ENCODE results near the gene SLC51B. TPM values are rescaled to one million over a fixed set of nuclear protein-coding genes. Genes with fewer than 3 reads are reported as not detected.

The SLC51B gene
- total RNA-seq, 2 donors from 2014 or later: not detected

- H3K4me3 Mint-ChIP-seq: peak overlapping the region; percentile 66
- peaks cover 8% of the 10 kb centered on the region for H3K4me1 Mint-ChIP-seq
Measured at GRCh38 chr15:65050270-65050669, 5.1 kb downstream of the SLC51B start.

DNA sequence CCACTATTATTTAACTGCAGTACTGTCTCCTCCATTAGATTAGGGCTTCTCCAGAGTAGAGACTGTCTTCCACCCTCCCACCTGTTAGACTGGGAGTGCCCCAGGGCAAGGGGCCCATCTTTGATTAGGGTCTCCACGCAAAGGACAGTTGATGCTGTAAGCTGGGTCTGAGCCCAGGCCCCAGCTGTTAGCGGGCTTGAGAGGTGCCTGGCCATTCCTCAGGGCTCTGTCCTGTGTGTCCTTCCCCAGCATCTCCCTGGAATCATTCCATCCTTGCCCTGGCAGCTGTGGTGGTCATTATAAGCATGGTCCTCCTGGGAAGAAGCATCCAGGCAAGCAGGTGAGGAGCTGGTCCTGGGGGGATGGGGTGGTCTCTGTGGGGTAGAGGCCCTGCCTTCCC is 6.1 kb downstream of the SLC51B start:
- H3K4me1 Mint-ChIP-seq: peaks cover 8% of the 10 kb centered on the region
- DNase-seq (no peak), ATAC-seq (no peak)
- no peak overlapping the region for H3K27ac Mint-ChIP-seq
- H3K27me3 Mint-ChIP-seq: peaks cover 22% of the 10 kb centered on the region
- H3K9me3 ChIP-seq (ENCODE audit: control insufficient read depth, low read length, poor library complexity, severe bottlenecking): no peaks in the 10 kb centered on the region
- H3K36me3 Mint-ChIP-seq (ENCODE audit: low read depth): peaks cover 2% of the 10 kb centered on the region
- H3K4me3 Mint-ChIP-seq: no peak overlapping the region

More at GRCh38 chr15:65050270-65050669, 5.1 kb downstream of the SLC51B start:
- Mint-ChIP-seq H3K27ac (peak overlapping the region; percentile 77), H3K27me3 (peaks cover 17% of the 10 kb centered on the region), H3K36me3 (ENCODE audit: low read depth) (no peaks in the 10 kb centered on the region)
- DNase-seq (no peak), ATAC-seq (no peak)
- H3K9me3 ChIP-seq (ENCODE audit: control insufficient read depth, low read length, poor library complexity, severe bottlenecking): no peaks in the 10 kb centered on the region

DNA sequence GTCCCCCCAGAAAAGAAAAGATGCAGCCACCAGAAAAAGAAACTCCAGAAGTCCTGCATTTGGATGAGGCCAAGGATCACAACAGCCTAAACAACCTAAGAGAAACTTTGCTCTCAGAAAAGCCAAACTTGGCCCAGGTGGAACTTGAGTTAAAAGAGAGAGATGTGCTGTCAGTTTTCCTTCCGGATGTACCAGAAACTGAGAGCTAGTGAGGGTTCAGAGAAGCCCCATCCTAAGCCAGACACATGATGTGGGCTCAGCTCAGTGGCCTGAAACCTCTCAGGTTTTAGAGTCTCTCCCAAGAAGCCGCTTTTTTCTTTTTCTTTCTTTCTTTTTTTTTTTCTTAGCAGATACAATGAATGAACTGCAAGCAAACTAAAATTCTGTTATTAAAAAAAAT is 7.8 kb downstream of the SLC51B start:
- ATAC-seq (no peak), DNase-seq (no peak)

GRCh38 chr15:65054333-65055200 is 9.4 kb downstream of the SLC51B start:
- peaks cover 2% of the 10 kb centered on the region for H3K36me3 Mint-ChIP-seq (ENCODE audit: low read depth)
- H3K4me3 Mint-ChIP-seq: no peak overlapping the region
- peak; percentile 26 for ATAC-seq
- H3K27me3 Mint-ChIP-seq: peaks cover 16% of the 10 kb centered on the region
- DNase-seq: peak in 1 of 3 donors; percentile 37
- no peak overlapping the region for H3K27ac Mint-ChIP-seq
- peaks cover 4% of the 10 kb centered on the region for H3K4me1 Mint-ChIP-seq
- no peaks in the 10 kb centered on the region for H3K9me3 ChIP-seq (ENCODE audit: control insufficient read depth, low read length, poor library complexity, severe bottlenecking)

More for the DNA sequence above, 7.8 kb downstream of the SLC51B start:
- peaks cover 2% of the 10 kb centered on the region for H3K36me3 Mint-ChIP-seq (ENCODE audit: low read depth)
- no peaks in the 10 kb centered on the region for H3K9me3 ChIP-seq (ENCODE audit: control insufficient read depth, low read length, poor library complexity, severe bottlenecking)
- H3K27ac Mint-ChIP-seq: no peak overlapping the region
- peaks cover 8% of the 10 kb centered on the region for H3K4me1 Mint-ChIP-seq
- H3K4me3 Mint-ChIP-seq: no peak overlapping the region
- peaks cover 18% of the 10 kb centered on the region for H3K27me3 Mint-ChIP-seq

DNA sequence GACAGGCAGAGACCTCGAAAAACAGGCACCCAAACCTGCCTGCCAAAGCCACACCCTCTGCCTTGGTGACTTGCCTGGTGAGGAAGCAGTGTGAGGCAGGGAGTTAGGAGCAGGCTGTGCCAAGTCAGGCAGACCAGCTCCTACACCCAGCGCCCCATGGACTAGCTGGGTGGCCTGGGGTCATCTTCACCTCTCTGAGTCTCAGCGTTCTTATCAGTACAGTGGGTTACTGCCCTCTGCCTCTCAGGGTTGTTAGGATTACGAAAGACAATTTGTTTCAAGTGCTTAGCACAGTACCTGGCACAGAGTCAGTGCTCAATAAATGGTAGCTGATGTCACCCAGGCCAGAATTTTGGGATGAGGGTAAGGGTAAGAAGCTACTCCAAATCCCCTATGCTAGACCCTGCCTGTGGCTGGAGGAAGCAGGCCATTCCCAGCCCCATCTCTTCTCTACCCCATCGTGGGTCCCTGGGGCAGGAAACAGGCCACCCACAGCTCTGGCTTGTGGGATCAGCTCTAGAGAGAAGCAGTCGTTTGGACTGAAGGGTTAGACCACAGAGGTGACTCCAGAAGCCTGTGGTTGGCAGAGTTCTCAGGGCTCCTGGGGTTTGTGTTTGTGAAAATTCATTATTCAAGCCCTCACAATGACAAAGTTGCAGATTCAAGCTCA is 10.1 kb downstream of the SLC51B start:
- Mint-ChIP-seq H3K27ac (no peak overlapping the region), H3K27me3 (peaks cover 13% of the 10 kb centered on the region), H3K36me3 (ENCODE audit: low read depth) (peaks cover 2% of the 10 kb centered on the region), H3K4me1 (peaks cover under 1% of the 10 kb centered on the region), H3K4me3 (no peak overlapping the region)
- no peak for ATAC-seq
- DNase-seq: no peak
- H3K9me3 ChIP-seq (ENCODE audit: control insufficient read depth, low read length, poor library complexity, severe bottlenecking): peaks cover 2% of the 10 kb centered on the region

GRCh38 chr15:65056106-65056505 is 10.9 kb downstream of the SLC51B start:
- ATAC-seq: no peak
- peaks cover 4% of the 10 kb centered on the region for H3K9me3 ChIP-seq (ENCODE audit: control insufficient read depth, low read length, poor library complexity, severe bottlenecking)
- H3K27ac Mint-ChIP-seq: no peak overlapping the region
- H3K4me1 Mint-ChIP-seq: no peaks in the 10 kb centered on the region
- no peak for DNase-seq
- no peak overlapping the region for H3K4me3 Mint-ChIP-seq
- peaks cover 18% of the 10 kb centered on the region for H3K27me3 Mint-ChIP-seq
- peaks cover 2% of the 10 kb centered on the region for H3K36me3 Mint-ChIP-seq (ENCODE audit: low read depth)

- H3K27me3 Mint-ChIP-seq: peaks cover 19% of the 10 kb centered on the region
- no peak overlapping the region for H3K4me3 Mint-ChIP-seq
- no peaks in the 10 kb centered on the region for H3K4me1 Mint-ChIP-seq
- no peak for ATAC-seq
- peaks cover 2% of the 10 kb centered on the region for H3K36me3 Mint-ChIP-seq (ENCODE audit: low read depth)
- peaks cover 4% of the 10 kb centered on the region for H3K9me3 ChIP-seq (ENCODE audit: control insufficient read depth, low read length, poor library complexity, severe bottlenecking)
- no peak overlapping the region for H3K27ac Mint-ChIP-seq
- no peak for DNase-seq
Measured at GRCh38 chr15:65056868-65057548, 11.8 kb downstream of the SLC51B start.

DNA sequence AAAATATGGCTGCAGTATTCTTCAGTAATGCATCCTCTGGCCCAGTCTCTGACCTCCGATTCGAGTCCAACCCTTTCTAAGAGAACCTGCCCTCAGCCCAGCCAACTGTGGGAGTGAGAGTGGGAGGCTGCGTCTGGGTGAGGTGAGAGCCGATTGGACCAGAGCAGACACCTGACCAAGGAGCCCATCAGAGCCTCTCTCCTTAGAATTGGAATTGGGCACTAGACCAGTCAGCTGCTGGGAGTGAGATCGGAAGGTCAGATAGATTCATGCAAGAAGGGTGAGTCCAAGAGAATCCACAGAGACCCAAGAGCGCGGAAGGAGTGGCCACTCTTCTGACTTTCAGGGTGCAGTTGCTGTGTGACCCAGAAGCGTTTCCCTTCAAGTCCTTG is 12.4 kb downstream of the SLC51B start:
- DNase-seq: no peak
- peaks cover 4% of the 10 kb centered on the region for H3K9me3 ChIP-seq (ENCODE audit: control insufficient read depth, low read length, poor library complexity, severe bottlenecking)
- Mint-ChIP-seq H3K27ac (no peak overlapping the region), H3K4me3 (no peak overlapping the region), H3K4me1 (no peaks in the 10 kb centered on the region), H3K36me3 (ENCODE audit: low read depth) (peaks cover 2% of the 10 kb centered on the region), H3K27me3 (peaks cover 24% of the 10 kb centered on the region)
- no peak for ATAC-seq

GRCh38 chr15:65058394-65059368 is 13.5 kb downstream of the SLC51B start:
- H3K9me3 ChIP-seq (ENCODE audit: control insufficient read depth, low read length, poor library complexity, severe bottlenecking): peaks cover 4% of the 10 kb centered on the region
- H3K27me3 Mint-ChIP-seq: peaks cover 35% of the 10 kb centered on the region
- DNase-seq (no peak), ATAC-seq (no peak)
- H3K4me3 Mint-ChIP-seq: no peak overlapping the region
- H3K27ac Mint-ChIP-seq: no peak overlapping the region
- peaks cover 4% of the 10 kb centered on the region for H3K36me3 Mint-ChIP-seq (ENCODE audit: low read depth)
- H3K4me1 Mint-ChIP-seq: no peaks in the 10 kb centered on the region

- ATAC-seq (no peak), DNase-seq (no peak)
- peaks cover 4% of the 10 kb centered on the region for H3K9me3 ChIP-seq (ENCODE audit: control insufficient read depth, low read length, poor library complexity, severe bottlenecking)
- Mint-ChIP-seq H3K27me3 (peaks cover 37% of the 10 kb centered on the region), H3K4me1 (no peaks in the 10 kb centered on the region), H3K36me3 (ENCODE audit: low read depth) (peaks cover 4% of the 10 kb centered on the region), H3K4me3 (no peak overlapping the region), H3K27ac (no peak overlapping the region)
Measured at GRCh38 chr15:65059369-65059750, 14.2 kb downstream of the SLC51B start.

DNA sequence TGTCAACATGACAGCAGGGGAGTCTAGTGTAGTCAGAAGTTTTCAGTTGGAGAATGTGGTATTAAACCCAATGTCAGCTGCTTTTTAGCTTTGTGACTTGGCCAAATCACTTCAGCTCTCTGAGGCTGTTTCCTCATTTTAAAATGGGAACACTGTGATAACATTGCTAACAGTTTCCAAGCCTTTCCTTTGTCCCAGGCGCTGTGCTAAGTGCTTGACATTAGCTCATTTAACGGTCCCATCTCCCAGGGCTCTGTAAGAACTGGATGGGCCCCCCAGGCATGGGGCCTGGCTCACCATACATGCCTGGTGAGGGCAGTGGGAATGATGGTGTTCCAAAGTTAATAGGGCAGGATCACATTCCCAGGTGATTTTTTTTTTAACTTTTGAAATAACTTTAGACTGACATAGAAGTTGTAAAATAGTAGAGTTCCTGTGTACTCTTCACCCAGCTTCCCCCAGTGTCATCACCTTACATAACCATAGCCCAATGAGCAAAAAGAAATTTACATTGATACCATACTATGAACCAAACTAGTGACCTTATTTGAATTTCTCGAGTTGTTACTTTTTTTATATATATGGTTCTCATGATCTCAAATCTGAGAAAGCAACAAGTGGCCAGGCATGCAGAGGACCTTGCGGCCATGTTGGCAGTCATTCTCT is 14.9 kb downstream of the SLC51B start:
- Mint-ChIP-seq H3K27me3 (peaks cover 39% of the 10 kb centered on the region), H3K4me1 (no peaks in the 10 kb centered on the region), H3K27ac (no peak overlapping the region), H3K36me3 (ENCODE audit: low read depth) (peaks cover 4% of the 10 kb centered on the region), H3K4me3 (no peak overlapping the region)
- DNase-seq: no peak
- no peak for ATAC-seq
- peaks cover 4% of the 10 kb centered on the region for H3K9me3 ChIP-seq (ENCODE audit: control insufficient read depth, low read length, poor library complexity, severe bottlenecking)

Data from T-helper 17 cell (primary cell).